Measurements from ENCODE around the gene PIK3CA.
"Not testable (repeated sequence)": the region's sequence is repeated elsewhere in the genome, so short reads cannot be mapped to it uniquely, and the experiment has no call there.

The PIK3CA gene

DNA sequence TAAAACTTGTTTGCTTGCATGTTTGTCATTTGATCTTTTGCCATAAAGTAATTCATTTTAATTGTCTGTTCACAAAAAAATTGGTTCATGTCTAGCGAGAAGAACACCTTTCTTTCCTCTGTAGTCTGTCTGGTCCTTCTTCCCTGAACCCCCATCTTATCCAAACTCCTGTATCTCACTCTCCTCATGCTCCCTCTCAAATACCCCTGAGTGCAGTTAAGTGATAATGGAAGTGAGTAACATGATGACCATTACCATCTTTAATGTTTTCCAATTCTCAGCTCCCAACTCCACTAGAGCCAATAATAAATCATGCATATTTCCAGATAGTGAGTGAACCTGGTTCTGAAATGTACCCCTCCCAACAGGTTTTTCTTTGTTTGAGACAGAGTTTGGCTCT, 116.9 kb downstream of the PIK3CA start:
- DNase-seq = no peak

DNA sequence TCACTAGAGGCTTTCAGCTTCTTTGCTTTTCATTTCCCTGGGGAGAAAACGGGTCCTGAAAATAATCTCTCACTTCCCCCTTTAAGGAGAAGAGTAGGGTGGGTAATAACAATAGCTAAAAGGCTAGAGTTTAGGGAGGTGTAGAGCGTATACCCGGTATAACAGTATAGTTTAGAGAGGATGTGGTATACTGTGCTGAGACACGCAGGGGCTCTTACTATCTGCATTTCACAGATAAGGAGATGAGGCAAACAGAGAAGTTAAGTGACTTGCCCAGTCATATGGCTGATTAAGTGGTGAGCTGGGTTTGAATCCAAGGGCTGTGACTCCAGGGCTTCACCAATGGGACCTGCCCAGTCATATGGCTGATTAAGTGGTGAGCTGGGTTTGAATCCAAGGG, 117.7 kb downstream of the PIK3CA start:
- no peak for DNase-seq

DNA sequence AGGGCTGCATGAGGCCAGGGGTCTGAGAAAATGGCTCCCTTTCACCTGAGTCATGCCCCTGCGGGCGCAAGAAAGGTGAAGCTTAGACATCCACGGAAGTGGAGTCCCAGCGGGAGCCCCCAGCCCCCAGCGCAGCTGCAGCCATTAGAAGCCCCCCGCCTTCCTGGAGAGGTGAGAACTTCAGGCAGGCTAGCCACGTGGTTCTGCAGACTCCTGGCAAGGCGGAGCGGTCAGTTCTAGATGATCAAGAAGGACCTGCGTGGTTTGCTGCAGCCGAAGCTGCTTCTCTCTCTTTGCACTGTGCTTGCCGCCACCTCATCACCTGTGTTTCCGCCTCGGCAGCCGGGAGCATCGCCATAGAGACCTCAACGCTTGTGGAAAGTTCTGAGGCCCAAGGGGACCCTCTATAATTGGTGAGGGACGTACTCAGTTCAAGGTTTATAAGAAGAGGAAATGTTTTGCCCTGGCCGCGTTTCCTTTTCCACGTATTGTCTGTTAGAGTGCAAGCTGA, 118.6 kb downstream of the PIK3CA start:
- no peak for DNase-seq

DNA sequence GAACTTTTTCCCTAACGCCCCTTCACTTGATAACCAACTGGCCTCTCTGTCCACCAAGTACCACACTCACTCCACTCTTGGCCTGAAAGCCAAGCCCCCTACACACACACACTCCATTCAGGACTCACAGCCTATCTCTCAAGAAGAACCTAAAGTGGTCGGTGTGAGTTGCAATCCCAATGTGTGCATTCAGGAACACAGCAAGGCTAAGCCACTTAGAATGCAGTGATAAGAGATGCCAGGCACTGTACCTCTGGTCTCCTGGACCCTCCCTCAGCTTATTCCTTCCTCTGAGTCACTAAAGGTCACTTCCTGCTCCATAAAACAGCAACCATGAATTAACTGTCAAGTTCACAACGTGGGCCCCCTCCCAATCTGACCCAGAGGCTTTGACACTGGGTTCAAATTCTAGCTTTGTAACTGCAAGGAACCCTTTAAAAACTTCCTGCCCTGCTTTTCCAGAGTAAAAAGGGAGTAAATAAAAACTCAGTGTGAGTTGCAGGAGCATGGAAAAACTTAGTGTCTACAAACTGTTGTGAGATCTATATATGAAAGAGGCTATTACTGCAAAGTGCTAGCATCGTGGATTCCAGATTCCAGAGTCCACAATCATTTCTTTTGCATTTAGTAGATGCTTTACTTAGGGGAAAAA, 120.4 kb downstream of the PIK3CA start:
- DNase-seq = no peak

DNA sequence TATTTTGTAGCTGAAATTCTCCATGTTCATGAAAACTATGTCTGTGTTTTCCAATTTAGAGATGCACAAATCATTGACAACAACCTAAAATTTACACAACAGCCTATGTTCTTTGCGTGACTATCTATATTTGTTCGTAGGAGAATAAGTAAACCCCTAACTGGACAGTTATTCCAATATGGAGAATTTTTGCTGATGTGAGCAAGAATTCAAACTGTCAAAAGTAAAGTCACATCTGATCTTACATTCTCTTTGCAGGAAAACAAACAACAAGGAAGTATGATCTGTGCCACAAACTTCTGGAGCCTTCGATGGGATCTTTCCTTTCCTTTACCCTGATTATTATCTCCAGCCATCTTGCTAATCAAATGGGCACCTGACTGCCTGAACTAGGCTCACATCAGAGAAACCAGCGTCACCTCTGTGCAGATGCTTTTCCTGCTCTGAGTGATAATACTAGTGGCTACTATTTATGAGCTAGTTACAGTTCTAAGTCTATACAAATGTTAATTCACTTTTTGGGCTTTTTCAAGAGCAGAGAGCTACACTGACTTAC, 121.1 kb downstream of the PIK3CA start:
- no peak for DNase-seq

DNA sequence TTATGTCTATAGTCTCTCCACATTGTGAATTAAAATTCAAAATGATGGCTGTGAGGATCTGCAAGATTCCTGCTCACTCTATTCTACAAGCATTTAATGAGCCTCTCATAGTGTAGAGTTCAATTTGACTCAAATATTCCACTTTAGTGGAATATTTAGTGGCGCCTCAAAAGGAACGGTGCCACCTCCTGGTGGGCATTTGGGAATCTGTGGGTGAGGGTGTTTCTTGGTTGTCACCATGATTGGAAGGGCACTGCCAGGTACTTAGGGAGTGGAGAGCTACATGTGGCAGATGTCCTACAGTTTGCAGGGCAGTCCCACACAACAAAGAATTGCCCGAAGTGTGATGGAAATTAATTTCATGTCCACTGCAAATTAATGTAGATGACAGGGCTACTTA, 124.2 kb downstream of the PIK3CA start:
- DNase-seq = no peak

DNA sequence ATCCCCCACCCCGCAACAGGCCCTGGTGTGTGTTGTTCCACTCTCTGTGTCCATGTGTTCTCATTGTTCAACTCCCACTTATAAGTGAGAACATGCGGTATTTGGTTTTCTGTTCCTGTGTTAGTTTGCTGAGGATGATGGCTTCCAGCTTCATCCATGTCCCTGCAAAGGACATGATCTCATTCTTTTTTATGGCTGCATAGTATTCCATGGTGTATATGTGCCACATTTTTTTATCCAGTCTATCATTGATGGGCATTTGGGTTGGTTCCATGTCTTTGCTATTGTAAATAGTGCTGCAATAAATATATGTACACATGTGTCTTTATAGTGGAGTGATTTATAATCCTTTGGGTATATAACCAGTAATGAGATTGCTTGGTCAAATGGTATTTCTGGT, 126.3 kb downstream of the PIK3CA start:
- DNase-seq = not testable (repeated sequence)

DNA sequence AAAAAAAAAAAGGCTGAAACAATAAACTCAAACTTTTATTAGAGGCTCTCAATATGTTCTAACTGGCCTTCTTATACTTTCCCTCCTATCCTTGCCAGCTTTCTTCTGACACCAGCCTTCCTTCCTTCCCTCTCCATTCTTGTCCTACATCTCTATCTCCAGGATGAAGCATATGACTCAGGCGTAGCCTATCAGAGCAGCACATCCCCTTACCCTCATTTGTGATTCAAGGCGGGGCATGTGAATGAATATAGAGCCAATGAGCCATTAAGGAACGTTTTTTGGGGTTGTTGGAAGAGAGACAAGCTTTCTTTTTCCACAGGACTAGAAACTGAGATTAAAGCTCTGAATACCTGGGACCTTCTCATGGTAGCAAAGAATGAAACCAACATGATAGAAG, 127.8 kb downstream of the PIK3CA start:
- no peak for DNase-seq

DNA sequence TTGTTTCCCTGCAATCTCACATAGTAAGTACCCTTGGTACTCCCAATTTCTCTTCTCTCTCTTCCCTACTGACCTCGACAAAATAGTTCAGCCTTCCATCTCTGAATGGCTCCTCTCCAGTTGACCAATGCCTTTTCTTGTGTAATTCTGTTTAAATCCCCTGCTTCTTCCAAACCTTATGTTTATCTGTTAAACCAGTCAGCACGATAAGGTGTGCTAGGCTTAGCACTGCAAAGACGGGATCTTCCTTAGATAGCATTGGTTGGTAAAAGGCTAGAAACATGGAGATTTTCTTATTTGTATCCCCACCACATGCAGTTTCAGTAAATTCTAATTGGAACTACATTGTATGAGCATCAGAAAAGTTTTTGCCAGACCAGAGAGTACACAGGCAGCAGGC, 128.6 kb downstream of the PIK3CA start:
- DNase-seq = no peak

DNA sequence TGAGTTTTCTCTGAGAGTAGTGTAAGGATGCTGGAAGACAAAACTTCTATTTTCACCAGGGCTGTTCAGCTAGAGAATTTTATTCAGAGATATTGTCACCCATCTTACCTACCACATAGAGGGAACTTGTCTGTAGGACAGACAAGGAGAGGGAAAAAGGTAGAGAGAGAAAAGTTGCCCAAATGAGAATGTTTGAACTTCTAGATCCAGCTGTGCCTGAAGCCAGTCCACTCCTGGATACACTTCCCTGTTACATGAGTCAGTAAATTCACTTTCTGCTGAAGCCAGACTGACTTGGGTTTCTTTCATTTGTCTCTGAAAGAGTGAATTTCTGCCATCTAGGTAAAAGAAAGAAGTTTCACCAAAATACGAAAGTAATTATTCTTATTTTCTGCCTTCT, 130.0 kb downstream of the PIK3CA start:
- DNase-seq = no peak

DNA sequence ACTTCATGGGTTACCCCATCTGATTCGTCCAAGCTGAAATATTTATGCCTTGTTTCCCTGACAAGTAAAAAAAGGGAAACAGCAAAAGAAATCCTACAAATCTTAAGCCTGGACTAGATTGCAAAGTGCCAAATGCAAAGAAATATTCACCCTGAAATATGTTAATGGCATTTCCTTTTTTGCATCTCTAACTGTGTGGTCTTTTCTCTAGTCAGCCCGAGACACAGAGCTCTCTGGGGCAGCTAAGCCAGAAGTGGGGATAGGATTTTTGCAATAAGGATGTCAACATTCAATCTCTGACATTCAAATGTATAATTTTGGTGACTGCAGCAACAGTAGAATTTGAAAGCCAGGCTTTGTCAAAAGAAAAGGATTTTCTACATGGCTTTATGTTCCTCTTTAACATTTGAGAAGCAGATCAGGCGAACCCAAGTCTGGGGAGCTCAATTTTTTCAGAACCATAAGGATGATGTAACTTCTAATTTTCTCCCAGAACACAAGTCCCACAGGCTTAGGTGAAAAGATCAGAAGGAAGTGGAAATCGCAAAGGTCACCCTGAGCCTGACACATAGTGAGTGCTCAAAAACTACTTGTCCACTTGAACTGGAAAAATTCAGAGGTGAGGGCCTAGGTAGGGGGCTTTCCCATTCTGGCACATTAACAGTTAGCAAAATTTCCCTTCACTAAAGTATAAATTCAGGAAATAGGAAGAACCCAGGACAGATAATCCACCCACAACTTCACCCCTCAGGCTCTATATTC, 131.0 kb downstream of the PIK3CA start:
- DNase-seq = no peak

DNA sequence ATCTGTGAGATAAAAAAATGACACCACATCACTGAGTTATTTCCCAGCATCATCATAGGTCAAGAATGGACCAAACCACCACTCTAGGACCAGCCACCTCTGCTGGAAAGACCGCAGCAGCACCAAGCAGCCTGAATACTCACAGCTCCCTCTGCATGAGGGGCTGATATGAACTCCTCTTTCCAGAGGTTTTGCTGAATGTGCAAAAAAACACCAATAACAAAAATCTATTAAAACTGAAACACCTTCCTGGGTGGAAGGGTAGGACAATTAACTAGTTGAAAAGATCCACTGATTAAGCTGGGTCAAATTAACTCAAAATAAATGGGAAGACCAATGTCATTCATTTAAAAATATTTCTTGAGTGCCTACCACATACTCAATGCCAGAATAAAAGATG, 131.7 kb downstream of the PIK3CA start:
- DNase-seq = no peak

DNA sequence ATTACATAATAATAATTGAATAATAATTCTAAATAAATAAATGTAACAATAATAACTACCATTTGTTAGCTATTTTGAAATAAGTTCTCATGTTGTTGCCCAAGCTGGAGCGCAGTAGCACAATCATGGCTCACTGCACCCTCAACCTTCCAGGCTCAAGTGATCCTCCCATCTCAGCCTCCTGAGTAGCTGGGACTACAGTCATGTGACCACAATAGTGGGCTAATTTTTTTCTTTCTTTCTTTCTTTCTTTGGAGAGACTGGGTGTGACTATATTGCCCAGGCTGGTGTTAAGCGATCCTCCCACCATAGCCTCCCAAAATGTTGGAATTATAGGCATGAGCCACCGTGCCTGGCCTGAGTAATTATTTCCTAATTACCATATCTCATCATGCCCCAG, 133.7 kb downstream of the PIK3CA start:
- no peak for DNase-seq

DNA sequence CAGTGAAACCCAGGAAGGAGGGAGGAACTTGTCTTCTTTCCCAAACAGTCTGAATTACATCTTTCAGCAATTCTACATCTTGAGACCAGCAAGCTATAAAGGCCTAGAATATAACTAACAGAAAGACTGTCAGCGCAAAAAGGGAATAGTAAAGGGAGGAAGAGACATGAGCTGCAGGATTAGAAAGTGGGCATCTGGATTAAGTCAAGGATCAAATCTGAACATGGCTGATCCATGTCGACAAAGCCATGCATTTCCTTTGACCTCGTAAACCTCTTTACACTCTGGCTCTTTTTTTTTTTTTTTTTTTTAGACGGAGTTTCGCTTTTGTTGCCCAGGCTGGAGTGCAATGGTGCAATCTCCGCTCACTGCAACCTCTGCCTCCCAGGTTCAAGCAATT, 138.2 kb downstream of the PIK3CA start:
- DNase-seq = no peak

DNA sequence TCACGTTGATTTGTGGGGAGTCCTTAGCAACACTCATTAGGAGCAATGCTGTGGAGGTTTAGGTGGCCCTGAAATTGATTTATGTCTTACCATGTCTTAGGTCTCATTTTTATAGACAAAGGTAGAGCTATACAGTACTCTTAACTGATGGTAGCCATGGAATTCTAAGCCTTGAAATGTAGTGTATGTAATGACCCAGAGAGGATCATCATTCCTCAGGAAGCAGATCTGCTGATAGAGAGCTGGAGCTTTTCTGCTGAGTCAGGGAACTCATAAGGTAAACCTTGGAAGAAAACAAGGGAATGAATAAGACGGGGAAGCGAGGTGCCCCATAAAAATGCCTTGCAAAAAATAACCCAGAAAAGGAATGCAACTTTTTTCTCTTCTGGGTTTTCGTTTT, 140.7 kb downstream of the PIK3CA start:
- no peak for DNase-seq

DNA sequence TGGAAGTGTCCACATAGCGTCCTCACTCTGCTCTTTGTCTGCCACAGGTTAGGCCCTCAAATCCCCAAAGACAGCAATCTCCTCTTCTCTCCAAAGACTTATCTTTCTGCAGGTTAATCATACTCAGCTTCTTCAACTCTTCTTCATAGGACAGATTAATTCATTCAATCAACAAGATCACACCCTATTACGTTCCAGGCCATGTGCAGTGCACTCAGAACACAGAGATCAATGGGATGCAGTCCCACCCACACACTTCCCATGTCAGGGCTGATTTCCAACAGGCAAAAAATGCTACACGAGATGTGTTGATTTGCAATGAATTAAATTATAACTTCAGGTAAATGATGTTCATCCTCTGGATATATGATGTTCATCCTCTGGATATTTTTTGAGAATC, 141.1 kb downstream of the PIK3CA start:
- DNase-seq = no peak

All from activated T-cell treated with anti-CD3 and anti-CD28 coated beads, Interleukin-2, amount 50 U/mL, for 48 hours (primary cell).